ENCODE data around the gene ZNF695. TPM values are rescaled to one million over a fixed set of nuclear protein-coding genes. Genes with fewer than 3 reads are reported as not detected.
A peak's percentile ranks its signal among the peaks of the same experiment; 100 is the strongest.

The ZNF695 gene
- total and polyA plus RNA-seq, 5 donors = 0.05 to 0.28 (median 0.11) TPM; not detected in 2

- ATAC-seq = peak; percentile 57 to 82
- intact Hi-C loops (cut with DNase I) = no loop called here
- H3K9me3 ChIP-seq (ENCODE audit: control insufficient read depth, low read length) = no peaks in the 10 kb centered on the region
- DNase-seq = peak in 2 of 3 donors; percentile 31 to 82
- no peaks in the 10 kb centered on the region for H3K27me3 ChIP-seq (ENCODE audit: control insufficient read depth, insufficient read depth)
- no peak overlapping the region for H3K4me3 ChIP-seq (ENCODE audit: low read length)
- no peaks in the 10 kb centered on the region for H3K4me1 ChIP-seq (ENCODE audit: control insufficient read depth, insufficient read depth, low read length)
- no peak overlapping the region for H3K27ac ChIP-seq (ENCODE audit: low read length)
- WGBS = 62% methylated on average over 4 of the region's 4 CpGs
These were observed 53.7 kb downstream of the ZNF695 start for GRCh38 chr1:246954126-246954525.

- no peak overlapping the region for H3K4me3 ChIP-seq (ENCODE audit: low read length)
- intact Hi-C loops (cut with DNase I) = no loop called here
- no peaks in the 10 kb centered on the region for H3K9me3 ChIP-seq (ENCODE audit: control insufficient read depth, low read length)
- ATAC-seq = no peak
- H3K27ac ChIP-seq (ENCODE audit: low read length) = no peak overlapping the region
- whole genome bisulfite sequencing = 92% methylated on average over 4 of the region's 4 CpGs
- no peak for DNase-seq
- no peaks in the 10 kb centered on the region for H3K27me3 ChIP-seq (ENCODE audit: control insufficient read depth, insufficient read depth)
- no peaks in the 10 kb centered on the region for H3K4me1 ChIP-seq (ENCODE audit: control insufficient read depth, insufficient read depth, low read length)
These were observed 56.4 kb downstream of the ZNF695 start for GRCh38 chr1:246951413-246951812.

- ATAC-seq (no peak), DNase-seq (no peak)
- Histone ChIP-seq H3K27me3 (ENCODE audit: control insufficient read depth, insufficient read depth) (no peaks in the 10 kb centered on the region), H3K4me3 (ENCODE audit: low read length) (no peak overlapping the region), H3K9me3 (ENCODE audit: control insufficient read depth, low read length) (no peaks in the 10 kb centered on the region), H3K27ac (ENCODE audit: low read length) (no peak overlapping the region), H3K4me1 (ENCODE audit: control insufficient read depth, insufficient read depth, low read length) (no peaks in the 10 kb centered on the region)
- WGBS = 85% methylated on average over 3 of the region's 3 CpGs
- intact Hi-C loops (cut with DNase I) = no loop called here
These were observed 57.9 kb downstream of the ZNF695 start for GRCh38 chr1:246949956-246950355.

GRCh38 chr1:246947255-246947654, 60.6 kb downstream of the ZNF695 start:
- DNase-seq (peak; percentile 65 to 85 (median 75)), ATAC-seq (peak; percentile 95 to 99)
- H3K27ac ChIP-seq (ENCODE audit: low read length) = peak overlapping the region; percentile 87
- H3K27me3 ChIP-seq (ENCODE audit: control insufficient read depth, insufficient read depth) = no peaks in the 10 kb centered on the region
- intact Hi-C loops (cut with DNase I) = no loop called here
- no peaks in the 10 kb centered on the region for H3K4me1 ChIP-seq (ENCODE audit: control insufficient read depth, insufficient read depth, low read length)
- H3K4me3 ChIP-seq (ENCODE audit: low read length) = no peak overlapping the region
- 58% methylated on average over 7 of the region's 7 CpGs for WGBS
- H3K9me3 ChIP-seq (ENCODE audit: control insufficient read depth, low read length) = no peaks in the 10 kb centered on the region

DNA sequence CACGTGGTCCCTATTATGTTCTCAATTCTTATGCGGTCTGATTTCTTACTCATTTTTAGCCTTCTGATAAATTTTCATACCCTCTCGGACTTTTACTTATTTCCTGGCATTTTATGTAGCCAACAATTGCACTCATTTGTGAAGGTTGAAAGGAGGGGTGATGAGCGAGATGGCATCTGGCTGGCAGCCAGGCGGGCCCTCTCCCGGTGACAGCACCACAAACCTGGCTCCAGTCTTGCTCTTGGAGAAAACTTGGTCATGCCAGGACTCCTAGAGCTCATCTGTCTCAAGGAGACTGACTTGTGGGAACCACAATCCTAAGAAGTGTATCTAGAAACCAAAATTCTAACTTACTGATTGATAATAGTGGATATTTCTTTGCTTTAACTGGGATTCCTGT, 61.5 kb downstream of the ZNF695 start:
- 91% methylated on average over 6 of the region's 6 CpGs for WGBS
- no peak for ATAC-seq
- Histone ChIP-seq H3K27me3 (ENCODE audit: control insufficient read depth, insufficient read depth) (no peaks in the 10 kb centered on the region), H3K9me3 (ENCODE audit: control insufficient read depth, low read length) (no peaks in the 10 kb centered on the region), H3K4me3 (ENCODE audit: low read length) (no peak overlapping the region), H3K4me1 (ENCODE audit: control insufficient read depth, insufficient read depth, low read length) (no peaks in the 10 kb centered on the region), H3K27ac (ENCODE audit: low read length) (no peak overlapping the region)
- no peak for DNase-seq
- intact Hi-C loops (cut with DNase I) = no loop called here

Other genes with a start within 250 kb of the ZNF695 start
- gene AHCTF1, start 76.1 kb downstream of the ZNF695 start, total RNA-seq = 10 to 100 TPM; 20.2 to 24.3 (median 20.5) TPM
- gene AHCTF1, start 76.1 kb downstream of the ZNF695 start, polyA plus RNA-seq = 7.8 TPM
- gene ZNF670, start 70.8 kb upstream of the ZNF695 start, total RNA-seq = 1 to 10 TPM; 1.6 to 2.1 (median 1.8) TPM
- 1.3 TPM for gene ZNF670, start 70.8 kb upstream of the ZNF695 start, polyA plus RNA-seq
- gene ZNF669, start 96.3 kb upstream of the ZNF695 start, total RNA-seq = 1 to 10 TPM; 3.2 to 6.0 (median 5.1) TPM
- 3.4 TPM for gene ZNF669, start 96.3 kb upstream of the ZNF695 start, polyA plus RNA-seq
- 10 to 100 TPM; 13.9 to 27.3 (median 21.9) TPM for gene ZNF124, start 164.0 kb upstream of the ZNF695 start, total RNA-seq
- gene ZNF124, start 164.0 kb upstream of the ZNF695 start, polyA plus RNA-seq = 1.1 TPM
- not detected for gene VN1R5, start 248.0 kb upstream of the ZNF695 start, total RNA-seq
- not detected for gene VN1R5, start 248.0 kb upstream of the ZNF695 start, polyA plus RNA-seq

Data from right cardiac atrium (tissue), 5 donors.